Endothelial cell of umbilical vein (primary cell): ENCODE results near the gene ATXN10. TPM values are rescaled to one million over a fixed set of nuclear protein-coding genes. Genes with fewer than 3 reads are reported as not detected.

ENCODE experiments used
- BruUV-seq: library from RNA; stranded (reverse); fragments of 400-500 nt; replicated peaks from 2 replicates; lab custom pipeline; 2021; lab: Mats Ljungman, UMichigan
- CTCF ChIA-PET: fragments of 300-600, 350-600 bp; sonication (Branson Sonifier 250); formaldehyde crosslinking; loops from one replicate; lab custom pipeline; 2021; ENCODE audit warnings: antibody characterized with exemption, inconsistent platforms; lab: Charles Lee
- POLR2A ChIA-PET: fragments of 300-600, 350-600 bp; sonication (Branson Sonifier 250); formaldehyde crosslinking; loops from one replicate; lab custom pipeline; 2021; ENCODE audit warnings: antibody characterized with exemption, inconsistent platforms; lab: Charles Lee
- DNase-seq: peaks from one replicate; pipeline ENCODE4 v3.0.0-alpha.2; 2011; ENCODE audit warnings: low read depth, low spot score
- FAIRE-seq: peaks from 2 replicates; lab custom pipeline; 2011; peaks lifted over from hg19 to GRCh38; lab: Jason Lieb, UNC
- H2AFZ ChIP-seq: 2 replicates; pipeline ENCODE4 v1.6.0; 2012; ENCODE audit warnings: low read depth, low read length, control low read depth, inconsistent platforms
- H3K27ac ChIP-seq: 2 replicates; pipeline ENCODE4 v1.5.1; 2011; ENCODE audit warnings: low read depth, mild to moderate bottlenecking, control low read depth, low read length, moderate library complexity; ENCODE audit not compliant: insufficient read depth
- H3K27me3 ChIP-seq, 2 experiments: 2 replicates each; pipeline versions ENCODE4 v1.6.0 to v1.6.1; 2011; ENCODE audit warnings: low read length in 2 of 2, mixed read lengths in 1 of 2; ENCODE audit not compliant: control insufficient read depth in 2 of 2, insufficient read depth in 2 of 2
- H3K36me3 ChIP-seq, 2 experiments: 2 replicates in 1 of 2; 3 replicates in 1 of 2; pipeline ENCODE4 v1.5.1; 2011; ENCODE audit warnings: low read length in 2 of 2, mild to moderate bottlenecking in 1 of 2, moderate library complexity in 1 of 2; ENCODE audit not compliant: control insufficient read depth in 2 of 2, insufficient read depth in 2 of 2; ENCODE audit errors: extremely low read depth in 1 of 2
- H3K4me1 ChIP-seq: 3 replicates; pipeline ENCODE4 v1.5.1; 2011; ENCODE audit warnings: mild to moderate bottlenecking, low read length; ENCODE audit not compliant: control insufficient read depth, insufficient read depth; ENCODE audit errors: extremely low read depth
- H3K4me2 ChIP-seq: 2 replicates; pipeline ENCODE4 v1.6.1; 2011; ENCODE audit warnings: low read length, control low read depth, mixed read lengths; ENCODE audit not compliant: insufficient read depth
- H3K4me3 ChIP-seq, 3 experiments: fragments of 200-600 bp in 1 of 3; sonication (generic), shearing (Covaris generic) in 1 of 3; replicated peaks in 1 of 3; 2 replicates each; pipeline ENCODE4 v1.5.1; 2011 to 2016; ENCODE audit warnings: control low read depth in 3 of 3, low read length in 3 of 3, mild to moderate bottlenecking in 2 of 3, inconsistent platforms in 1 of 3, low read depth in 1 of 3, moderate library complexity in 1 of 3; ENCODE audit not compliant: insufficient read depth in 1 of 3
- H3K79me2 ChIP-seq: 2 replicates; pipeline ENCODE4 v1.6.0; 2012; ENCODE audit warnings: low read length, inconsistent platforms; ENCODE audit not compliant: control insufficient read depth, insufficient read depth
- H3K9ac ChIP-seq: replicated peaks from 2 replicates; pipeline ENCODE3; 2011; ENCODE audit warnings: low read length, control low read depth; ENCODE audit not compliant: insufficient read depth; ENCODE audit errors: extremely low read depth
- H3K9me1 ChIP-seq: replicated peaks from 3 replicates; pipeline ENCODE4 v1.6.0; 2011; ENCODE audit warnings: mild to moderate bottlenecking, low read length; ENCODE audit not compliant: control insufficient read depth, insufficient read depth; ENCODE audit errors: extremely low read depth
- H3K9me3 ChIP-seq: replicated peaks from 2 replicates; pipeline ENCODE4 v1.5.1; 2012; ENCODE audit warnings: low read length, inconsistent platforms; ENCODE audit not compliant: control insufficient read depth, insufficient read depth
- H4K20me1 ChIP-seq: replicated peaks from 2 replicates; pipeline ENCODE3; 2011; ENCODE audit warnings: mild to moderate bottlenecking, low read length; ENCODE audit not compliant: control insufficient read depth, insufficient read depth; ENCODE audit errors: extremely low read depth
- EZH2 ChIP-seq: IDR thresholded peaks from 2 replicates; pipeline ENCODE4 v1.6.1; 2012; ENCODE audit warnings: borderline replicate concordance, low read depth, mild to moderate bottlenecking, moderate library complexity, low read length, inconsistent platforms; ENCODE audit not compliant: severe bottlenecking
- FOS ChIP-seq: IDR thresholded peaks from 2 replicates; pipeline ENCODE4 v1.6.1; 2011; ENCODE audit warnings: mild to moderate bottlenecking, low read length, moderate library complexity, borderline replicate concordance; ENCODE audit not compliant: insufficient read depth
- GATA2 ChIP-seq: IDR thresholded peaks from 2 replicates; pipeline ENCODE4 v1.7.0; 2011; ENCODE audit warnings: low read depth, mild to moderate bottlenecking, moderate library complexity, mixed read lengths, low read length; ENCODE audit not compliant: insufficient read length, insufficient read depth
- JUN ChIP-seq: IDR thresholded peaks from 2 replicates; pipeline ENCODE4 v1.6.1; 2011; ENCODE audit warnings: borderline replicate concordance, low read depth; ENCODE audit not compliant: insufficient read length, insufficient read depth
- MYC ChIP-seq: IDR thresholded peaks from one replicate; pipeline ENCODE4 v1.6.1; 2011; ENCODE audit warnings: mild to moderate bottlenecking, low read depth, low read length
- POLR2A ChIP-seq: IDR thresholded peaks from 2 replicates; pipeline ENCODE4 v1.6.1; 2012; ENCODE audit warnings: low read depth, mild to moderate bottlenecking, control low read depth, low read length
- POLR2AphosphoS5 ChIP-seq: IDR thresholded peaks from 2 replicates; pipeline ENCODE4 v1.6.1; 2012; ENCODE audit warnings: low read depth, mild to moderate bottlenecking, control low read depth, low read length, moderate library complexity; ENCODE audit not compliant: insufficient read depth
- dilution Hi-C: fragments of 300-500 bp; cut with MboI; formaldehyde crosslinking; loops from one replicate; pipeline ENCODE4 v1.15.0; 2019; ENCODE audit warnings: low sequenced_read_pairs; ENCODE audit not compliant: extremely low pct_ligation_motif_present
- intact Hi-C: fragments of 100-400 bp; cut with micrococcal nuclease; formaldehyde crosslinking; loops from one replicate; pipeline ENCODE4 v1.10.0; 2022
- polyA plus RNA-seq, 4 experiments: library from polyadenylated mRNA; depleted of rRNA in 3 of 4; stranded (reverse) in 3 of 4; unstranded in 1 of 4; fragments of >200 nt; gene quantifications; 2 replicates each; pipeline versions ENCODE4 v1.2.1 to v1.2.3, GENCODE V29; 2011 to 2012; ENCODE audit warnings: missing spikeins in 1 of 4
- total RNA-seq: library from RNA; stranded (reverse); gene quantifications from 2 replicates; pipeline ENCODE4 v1.2.3, GENCODE V29; 2021
- TF ChIP-seq, protein P1 (sequence below): IDR thresholded peaks from 2 replicates; pipeline ENCODE4 v1.6.1; 2011; ENCODE audit not compliant: insufficient read depth, insufficient read length
- TF ChIP-seq, protein P2 (sequence below), 2 donors: IDR thresholded peaks; 1 replicate in 1 of 2; 2 replicates in 1 of 2; pipeline ENCODE4 v1.5.1; 2011; ENCODE audit warnings: low read length in 2 of 2, mild to moderate bottlenecking in 2 of 2, moderate library complexity in 2 of 2, control low read depth in 1 of 2, inconsistent platforms in 1 of 2, low read depth in 1 of 2; ENCODE audit not compliant: insufficient read depth in 1 of 2; ENCODE audit errors: extremely low read depth in 1 of 2

Gene ATXN10
- total and polyA plus RNA-seq, 2 donors (not counting 3 experiments of a cell fraction or from before 2014, with no cell fraction given): 73.2 to 91.9 TPM

DNA sequence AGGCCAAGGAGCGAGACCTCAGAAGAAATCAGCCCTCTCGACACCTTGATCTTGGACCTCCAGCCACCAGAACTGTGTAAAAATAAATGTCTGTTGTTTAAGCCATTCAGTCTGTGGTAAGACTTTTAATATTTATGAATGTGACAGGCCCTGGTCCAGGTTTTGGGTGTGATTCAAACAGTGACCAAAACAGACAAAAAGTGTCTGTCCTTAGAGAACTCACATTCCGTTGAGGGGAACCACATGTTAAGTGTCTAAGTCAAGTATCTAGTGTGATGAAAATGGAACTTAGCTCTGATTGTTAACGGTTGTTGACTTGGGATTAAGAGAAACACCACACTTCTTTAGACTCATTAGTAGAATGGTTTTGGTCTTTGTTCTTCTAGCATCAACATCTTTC, 22.2 kb downstream of the ATXN10 start:
- no peak overlapping the region for H3K27ac ChIP-seq
- H3K9me1 ChIP-seq: peaks cover 3% of the 10 kb centered on the region
- dilution Hi-C loops (no loop called here), intact Hi-C loops (no loop called here)
- peaks cover 22% of the 10 kb centered on the region for H3K79me2 ChIP-seq
- FAIRE-seq (no peak), DNase-seq (no peak)
- H2AFZ ChIP-seq: no peak overlapping the region
- H3K4me1 ChIP-seq: peaks cover 15% of the 10 kb centered on the region
- no peaks in the 10 kb centered on the region for H3K9me3 ChIP-seq
- peaks cover 2 to 5% of the 10 kb centered on the region in 2 experiments for H3K36me3 ChIP-seq
- ChIA-PET POLR2A (interaction anchor here (0.6 kb wide), 1 partner anchor 129 kb away, joined by 5 read pairs; no protein-coding TSS in a partner anchor), CTCF (no interaction called here)
- H3K4me3 ChIP-seq: no peak overlapping the region
- TF ChIP-seq POLR2AphosphoS5: no peak
- TF ChIP-seq, protein P1, sequence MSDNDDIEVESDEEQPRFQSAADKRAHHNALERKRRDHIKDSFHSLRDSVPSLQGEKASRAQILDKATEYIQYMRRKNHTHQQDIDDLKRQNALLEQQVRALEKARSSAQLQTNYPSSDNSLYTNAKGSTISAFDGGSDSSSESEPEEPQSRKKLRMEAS: no peak
- no peak for TF ChIP-seq MYC
- no peak for TF ChIP-seq POLR2A
- no peak for TF ChIP-seq JUN
- no peak for TF ChIP-seq GATA2
- TF ChIP-seq, protein P2, sequence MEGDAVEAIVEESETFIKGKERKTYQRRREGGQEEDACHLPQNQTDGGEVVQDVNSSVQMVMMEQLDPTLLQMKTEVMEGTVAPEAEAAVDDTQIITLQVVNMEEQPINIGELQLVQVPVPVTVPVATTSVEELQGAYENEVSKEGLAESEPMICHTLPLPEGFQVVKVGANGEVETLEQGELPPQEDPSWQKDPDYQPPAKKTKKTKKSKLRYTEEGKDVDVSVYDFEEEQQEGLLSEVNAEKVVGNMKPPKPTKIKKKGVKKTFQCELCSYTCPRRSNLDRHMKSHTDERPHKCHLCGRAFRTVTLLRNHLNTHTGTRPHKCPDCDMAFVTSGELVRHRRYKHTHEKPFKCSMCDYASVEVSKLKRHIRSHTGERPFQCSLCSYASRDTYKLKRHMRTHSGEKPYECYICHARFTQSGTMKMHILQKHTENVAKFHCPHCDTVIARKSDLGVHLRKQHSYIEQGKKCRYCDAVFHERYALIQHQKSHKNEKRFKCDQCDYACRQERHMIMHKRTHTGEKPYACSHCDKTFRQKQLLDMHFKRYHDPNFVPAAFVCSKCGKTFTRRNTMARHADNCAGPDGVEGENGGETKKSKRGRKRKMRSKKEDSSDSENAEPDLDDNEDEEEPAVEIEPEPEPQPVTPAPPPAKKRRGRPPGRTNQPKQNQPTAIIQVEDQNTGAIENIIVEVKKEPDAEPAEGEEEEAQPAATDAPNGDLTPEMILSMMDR (IDR thresholded peaks at IDR 0.05; ENCODE audit: extremely low read depth in 1 of 2, insufficient read depth in 1 of 2, low read depth in 1 of 2, low read length in 2 of 2): no peak
- TF ChIP-seq FOS: no peak
- no peak for TF ChIP-seq EZH2
- no peak overlapping the region for H3K4me2 ChIP-seq
- no peaks in the 10 kb centered on the region for H3K27me3 ChIP-seq
- peaks cover 43% of the 10 kb centered on the region for H4K20me1 ChIP-seq
- BruUV-seq: no TSS peak
- no peak overlapping the region for H3K9ac ChIP-seq
